ENCODE data around the gene SCARB2. TPM values are rescaled to one million over a fixed set of nuclear protein-coding genes. Genes with fewer than 3 reads are reported as not detected.

The SCARB2 gene
- total and polyA plus RNA-seq, 2 of the 4 experiments (the other 2 are of a cell fraction) = 69.2 to 102 TPM

GRCh38 chr4:76195326-76195725 lies 18.3 kb downstream of the SCARB2 start:
- no CpG with 5 or more reads among the region's 3 CpGs for WGBS, 2 experiments (ENCODE audit: extremely low coverage in 2 of 2, insufficient read length in 1 of 2)
- Histone ChIP-seq H3K27me3 (ENCODE audit: control insufficient read depth, insufficient read depth, low read length) (no peaks in the 10 kb centered on the region), H3K9ac (ENCODE audit: low read depth, low read length) (no peak overlapping the region), H3K79me1 (ENCODE audit: low read depth in 1 of 2, low read length in 2 of 2) (peaks cover 39 to 81% of the 10 kb centered on the region in 2 experiments), H2AK5ac (ENCODE audit: low read depth, low read length) (peak overlapping the region; percentile 31), H2BK5ac (ENCODE audit: low read depth, low read length, poor library complexity, severe bottlenecking) (peak overlapping the region; percentile 7), H2BK15ac (ENCODE audit: low read depth, low read length) (peak overlapping the region; percentile 2; the same call in 1 of the 3 replicates), H3K4me2 (ENCODE audit: low read depth, low read length) (no peak overlapping the region), H2AFZ (replicated peaks; ENCODE audit: low read length, poor library complexity) (no peak overlapping the region), H3K4me3 (ENCODE audit: insufficient read depth, low read depth, low read length) (no peak overlapping the region), H3K14ac (replicated peaks; ENCODE audit: low read depth, low read length) (peak overlapping the region; percentile 8; the same call in 1 of the 2 replicates), H3K18ac (ENCODE audit: low read depth, low read length) (peak overlapping the region; percentile 17; the same call in 1 of the 2 replicates), H4K8ac (ENCODE audit: low read depth in 2 of 2, low read length in 2 of 2) (no peak overlapping the region; a peak in 1 of 4 replicates), H4K20me1 (ENCODE audit: insufficient read depth, low read length) (peaks cover 24% of the 10 kb centered on the region; the same call in 1 of the 2 replicates), H3K9me3 (ENCODE audit: control insufficient read depth, insufficient read depth, low read length) (no peaks in the 10 kb centered on the region), H2AK9ac (replicated peaks; ENCODE audit: low read depth, low read length, poor library complexity) (no peak overlapping the region), H3K4me1 (ENCODE audit: control insufficient read depth, insufficient read depth, low read length) (peaks cover 28% of the 10 kb centered on the region), H3K27ac (ENCODE audit: insufficient read depth, low read length) (peak overlapping the region; percentile 11; the same call in 1 of the 2 replicates), H3K36me3 (ENCODE audit: control insufficient read depth, insufficient read depth, low read length) (peaks cover 21% of the 10 kb centered on the region), H4K91ac (ENCODE audit: insufficient read depth, low read depth, low read length) (peak overlapping the region; percentile 22; the same call in 1 of the 2 replicates), H3K56ac (ENCODE audit: extremely low read depth, insufficient read depth, low read length) (no peak overlapping the region), H2BK120ac (ENCODE audit: low read depth, low read length) (peak overlapping the region; percentile 65; the same call in 1 of the 2 replicates), H2BK20ac (ENCODE audit: low read depth, low read length) (no peak overlapping the region), H4K5ac (ENCODE audit: low read depth, low read length) (0 out of 2 replicates have a peak overlapping the region, but pooled peaks have one; percentile 7), H3K4ac (ENCODE audit: low read depth, low read length) (peak overlapping the region; percentile 22; the same call in 1 of the 2 replicates), H3K9me1 (ENCODE audit: insufficient read depth, low read length) (peaks cover 15% of the 10 kb centered on the region), H3K23ac (ENCODE audit: low read depth, low read length) (peak overlapping the region; percentile 2; the same call in 1 of the 2 replicates)
- no TSS peak for BruUV-seq (replicated peaks)
- DNase-seq (no peak), ATAC-seq (ENCODE audit: low read depth) (no peak)
- in situ Hi-C loops (cut with MboI; ENCODE audit: low sequenced_read_pairs) = loop anchor here (10.0 kb wide), 1 partner anchor 309 kb away; no protein-coding TSS in a partner anchor
- ChIA-PET POLR2A (ENCODE audit: unreplicated experiment) (no interaction called here), CTCF (no interaction called here)
- intact Hi-C loops (cut with micrococcal nuclease) = no loop called here
- dilution Hi-C loops (cut with HindIII; ENCODE audit: low sequenced_read_pairs, unreplicated experiment) = no loop called here
- TF ChIP-seq BHLHE40 (IDR thresholded peaks at IDR 0.05; ENCODE audit: low read depth, low read length) (no peak), MXI1 (IDR thresholded peaks at IDR 0.05; ENCODE audit: borderline replicate concordance, low read depth, low read length) (no peak), RCOR1 (IDR thresholded peaks at IDR 0.05; ENCODE audit: insufficient replicate concordance, low read length) (no peak), CEBPB (IDR thresholded peaks at IDR 0.05; ENCODE audit: low read depth, low read length) (no peak), MAZ (IDR thresholded peaks at IDR 0.05; ENCODE audit: borderline replicate concordance, low read depth, low read length) (no peak), CTCF (conservative IDR thresholded peaks at IDR 0.05; ENCODE audit: low read depth, low read length) (no peak), NFE2L2 (IDR thresholded peaks at IDR 0.05; ENCODE audit: low read depth, low read length) (no peak), CHD1 (IDR thresholded peaks at IDR 0.05; ENCODE audit: low read depth, low read length) (no peak), FOS (IDR thresholded peaks at IDR 0.05; ENCODE audit: low read depth, low read length) (no peak), USF2 (IDR thresholded peaks at IDR 0.05; ENCODE audit: low read depth, low read length) (no peak), RFX5 (IDR thresholded peaks at IDR 0.05; ENCODE audit: low read depth, low read length) (no peak), RAD21 (IDR thresholded peaks at IDR 0.05; ENCODE audit: low read length) (no peak), POLR2A (IDR thresholded peaks at IDR 0.05; ENCODE audit: low read depth, low read length) (no peak), MAFK (IDR thresholded peaks at IDR 0.05; ENCODE audit: low read depth, low read length) (no peak), ELK1 (IDR thresholded peaks at IDR 0.05; ENCODE audit: borderline replicate concordance, low read depth, low read length) (no peak), SMC3 (IDR thresholded peaks at IDR 0.05; ENCODE audit: low read depth, low read length) (no peak)
